HepG2 (cell line): ENCODE data around the gene HOXC5. TPM values are rescaled to one million over a fixed set of nuclear protein-coding genes. Genes with fewer than 3 reads are reported as not detected.

Experiments used
- ATAC-seq: fragments of 200-7000 bp; cut with Tn5 transposase; 3 replicates; pipeline ENCODE4 v1.9.1; 2020; ENCODE audit warnings: mild to moderate bottlenecking, moderate library complexity
- BruUV-seq: library from RNA; stranded (reverse); fragments of 400-500 nt; replicated peaks from 2 replicates; lab custom pipeline; 2021; lab: Mats Ljungman, UMichigan
- CTCF ChIA-PET: fragments of 300-600 bp; formaldehyde crosslinking; extraction: SDS; loops from one replicate; lab custom pipeline; 2021; ENCODE audit warnings: low total read pairs, inconsistent platforms, low intra/inter-chr PET ratio; lab: Yijun Ruan, JAX
- POLR2A ChIA-PET: fragments of 350-600 bp; sonication (Branson Sonifier 250); formaldehyde crosslinking; loops from one replicate; lab custom pipeline; 2020; ENCODE audit warnings: antibody characterized with exemption, inconsistent platforms; lab: Yijun Ruan, JAX
- DNase-seq: peaks from one replicate; pipeline ENCODE4 v3.0.0-alpha.2; 2015; ENCODE audit warnings: low spot score
- FAIRE-seq: peaks from 3 replicates; lab custom pipeline; 2011; peaks lifted over from hg19 to GRCh38; lab: Jason Lieb, UNC
- H2AFZ ChIP-seq: one replicate; pipeline ENCODE4 v1.6.1; 2011; ENCODE audit warnings: low read length, inconsistent platforms
- H3K27ac ChIP-seq: fragments of 300-600 bp; 3 replicates; pipeline ENCODE4 v1.8.0; 2011; ENCODE audit warnings: mixed run types, mild to moderate bottlenecking, mixed read lengths, low read length, inconsistent platforms; ENCODE audit not compliant: insufficient read depth; ENCODE audit errors: extremely low read length
- H3K27me3 ChIP-seq, 2 experiments: fragments of 200-600 bp in 1 of 2; 2 replicates in 1 of 2; 3 replicates in 1 of 2; pipeline versions ENCODE4 v1.6.0 to v1.8.0; 2011; ENCODE audit warnings: low read length in 2 of 2, mild to moderate bottlenecking in 2 of 2, moderate library complexity in 2 of 2, inconsistent platforms in 1 of 2; ENCODE audit not compliant: insufficient read depth in 2 of 2, control insufficient read depth in 1 of 2
- H3K36me3 ChIP-seq, 2 experiments: fragments of 200-600 bp in 1 of 2; replicated peaks in 1 of 2; 2 replicates in 1 of 2; 3 replicates in 1 of 2; pipeline versions ENCODE4 v1.5.1 to v1.8.0; 2011; ENCODE audit warnings: low read length in 2 of 2, inconsistent platforms in 1 of 2; ENCODE audit not compliant: insufficient read depth in 2 of 2, control insufficient read depth in 1 of 2
- H3K4me1 ChIP-seq: 2 replicates; pipeline ENCODE4 v1.5.1; 2012; ENCODE audit warnings: low read length, inconsistent platforms; ENCODE audit not compliant: insufficient read depth
- H3K4me2 ChIP-seq: 2 replicates; pipeline ENCODE4 v1.6.0; 2011; ENCODE audit warnings: low read depth, low read length, inconsistent platforms
- H3K4me3 ChIP-seq, 3 experiments: fragments of 200-600 bp in 1 of 3; sonication (generic), shearing (Covaris generic) in 1 of 3; replicated peaks in 1 of 3; 2 replicates each; pipeline ENCODE4 v1.5.1; 2011 to 2016; ENCODE audit warnings: low read length in 3 of 3, inconsistent platforms in 2 of 3, low read depth in 2 of 3, mild to moderate bottlenecking in 2 of 3, control low read depth in 1 of 3, mixed read lengths in 1 of 3; ENCODE audit not compliant: insufficient read depth in 1 of 3
- H3K79me2 ChIP-seq: one replicate; pipeline ENCODE4 v1.6.1; 2011; ENCODE audit warnings: low read length, inconsistent platforms; ENCODE audit not compliant: insufficient read depth
- H3K9ac ChIP-seq: 2 replicates; pipeline ENCODE4 v1.6.0; 2011; ENCODE audit warnings: mild to moderate bottlenecking, low read depth, low read length, inconsistent platforms; ENCODE audit not compliant: insufficient read depth
- H3K9me3 ChIP-seq: 2 replicates; pipeline ENCODE4 v1.5.1; 2012; ENCODE audit warnings: mild to moderate bottlenecking, low read length
- H4K20me1 ChIP-seq: 2 replicates; pipeline ENCODE4 v1.6.0; 2011; ENCODE audit warnings: inconsistent platforms, mild to moderate bottlenecking, low read length, moderate library complexity; ENCODE audit not compliant: insufficient read depth
- ARID5B ChIP-seq: IDR thresholded peaks from 2 replicates; pipeline ENCODE4 v1.4.0; 2020; ENCODE audit warnings: mild to moderate bottlenecking, missing genetic modification reagents
- DPF2 ChIP-seq: sonication (generic); formaldehyde crosslinking; IDR thresholded peaks from 2 replicates; pipeline ENCODE4 v1.4.0; 2020; ENCODE audit warnings: mild to moderate bottlenecking, low read depth, missing genetic modification reagents, borderline replicate concordance
- KLF6 ChIP-seq: IDR thresholded peaks from 2 replicates; pipeline ENCODE4 v1.8.0; 2016; ENCODE audit warnings: missing biosample characterization, missing genetic modification reagents
- NFYB ChIP-seq: sonication (generic); formaldehyde crosslinking; IDR thresholded peaks from 2 replicates; pipeline ENCODE4 v1.4.0; 2020; ENCODE audit warnings: missing genetic modification reagents
- NRL ChIP-seq: sonication (generic); formaldehyde crosslinking; IDR thresholded peaks from 2 replicates; pipeline ENCODE4 v1.5.0; 2020; ENCODE audit warnings: missing genetic modification reagents, mild to moderate bottlenecking, moderate library complexity, borderline replicate concordance
- PITX1 ChIP-seq: sonication (generic); formaldehyde crosslinking; IDR thresholded peaks from 2 replicates; pipeline ENCODE4 v1.5.1; 2020; ENCODE audit warnings: mild to moderate bottlenecking, missing genetic modification reagents
- POLR2G ChIP-seq: fragments of 200-400 bp; formaldehyde crosslinking; IDR thresholded peaks from 2 replicates; pipeline ENCODE4 v1.6.1; 2018; ENCODE audit warnings: mild to moderate bottlenecking, low read depth, low read length, moderate library complexity
- SMARCC2 ChIP-seq: fragments of 450-650 bp; IDR thresholded peaks from 2 replicates; pipeline ENCODE4 v1.6.1; 2017; ENCODE audit warnings: antibody characterized with exemption, mild to moderate bottlenecking
- SP5 ChIP-seq: IDR thresholded peaks from 2 replicates; pipeline ENCODE4 v1.6.1; 2016; ENCODE audit warnings: low read depth, borderline replicate concordance
- TAF15 ChIP-seq: fragments of 200-400 bp; formaldehyde crosslinking; IDR thresholded peaks from one replicate; pipeline ENCODE4 v1.6.1; 2018; ENCODE audit warnings: mild to moderate bottlenecking, low read depth, low read length; ENCODE audit not compliant: poor library complexity, severe bottlenecking
- U2AF2 ChIP-seq: fragments of 200-400 bp; formaldehyde crosslinking; IDR thresholded peaks from 2 replicates; pipeline ENCODE4 v1.6.1; 2017; ENCODE audit warnings: low read depth, mild to moderate bottlenecking, low read length
- ZFP41 ChIP-seq: sonication (generic); formaldehyde crosslinking; IDR thresholded peaks from 2 replicates; pipeline ENCODE4 v1.4.0; 2020; ENCODE audit warnings: mild to moderate bottlenecking, missing genetic modification reagents, borderline replicate concordance
- ZNF235 ChIP-seq: sonication (generic); formaldehyde crosslinking; IDR thresholded peaks from 2 replicates; pipeline ENCODE4 v1.8.1; 2023; ENCODE audit warnings: mild to moderate bottlenecking, missing genetic modification reagents, borderline replicate concordance
- ZNF331 ChIP-seq: sonication (generic); formaldehyde crosslinking; IDR thresholded peaks from 2 replicates; pipeline ENCODE4 v1.4.0; 2020; ENCODE audit warnings: missing genetic modification reagents
- ZNF430 ChIP-seq: sonication (generic); formaldehyde crosslinking; IDR thresholded peaks from 2 replicates; pipeline ENCODE4 v1.9.0; 2021; ENCODE audit warnings: mild to moderate bottlenecking, missing genetic modification reagents
- ZSCAN12 ChIP-seq: sonication (generic); formaldehyde crosslinking; IDR thresholded peaks from 2 replicates; pipeline ENCODE4 v1.9.0; 2021; ENCODE audit warnings: mild to moderate bottlenecking, missing genetic modification reagents
- ZSCAN9 ChIP-seq: IDR thresholded peaks from 2 replicates; pipeline ENCODE4 v1.6.1; 2016; ENCODE audit warnings: borderline replicate concordance
- WGBS: methylation state at CpG from one replicate; pipeline ENCODE4 v1.1.6; 2017; ENCODE audit warnings: low lambda C conversion rate; 5-methylcytosine and 5-hydroxymethylcytosine counted together
- in situ Hi-C: cut with HindIII; loops from 2 replicates; pipeline ENCODE4 v1.10.0; 2017; ENCODE audit warnings: low pct_unique_long_range_greater_than_20kb; ENCODE audit not compliant: extremely low pct_ligation_motif_present
- intact Hi-C: fragments of 100-400 bp; cut with micrococcal nuclease; formaldehyde crosslinking; loops from one replicate; pipeline ENCODE4 v1.10.0; 2022; ENCODE audit not compliant: unreplicated experiment
- polyA plus RNA-seq, 8 experiments: library from polyadenylated mRNA; depleted of rRNA in 3 of 8; stranded (reverse) in 7 of 8; unstranded in 1 of 8; fragments of >200 nt; fragmentation: Illumina TruSeq in 4 of 8; extraction: Trizol in 4 of 8; gene quantifications; 2 replicates each; pipeline versions ENCODE4 v1.2.1 to v1.2.3, GENCODE V29; 2011 to 2016; ENCODE audit warnings: low read depth in 4 of 8, missing spikeins in 1 of 8, mixed read lengths in 1 of 8; ENCODE audit not compliant: insufficient read depth in 1 of 8
- total RNA-seq, 5 experiments: library from RNA; depleted of rRNA; stranded (reverse); fragments of >200 nt; fragmentation: Illumina TruSeq; extraction: Trizol; gene quantifications; 2 replicates each; pipeline ENCODE4 v1.2.3, GENCODE V29; 2016; ENCODE audit warnings: low read depth in 1 of 5

HOXC5 gene
- total and polyA plus RNA-seq, 2 of the 13 experiments (the other 11 are each of a cell fraction or from before 2014, with no cell fraction given): not detected

GRCh38 chr12:53998900-53999236 lies 34.0 kb upstream of the HOXC5 start:
- H3K27me3 ChIP-seq: peaks cover 7 to 65% of the 10 kb centered on the region in 2 experiments
- in situ Hi-C loops: loop anchor here (10.0 kb wide), 1 partner anchor 376 kb away; no protein-coding TSS in a partner anchor
- intact Hi-C loops: no loop called here
- CTCF ChIA-PET: no interaction called here
- H3K9ac ChIP-seq: no peak overlapping the region
- FAIRE-seq (no peak), ATAC-seq (no peak), DNase-seq (no peak)
- H3K9me3 ChIP-seq: no peaks in the 10 kb centered on the region
- 72% methylated on average over 13 of the region's 13 CpGs for WGBS
- H3K4me1 ChIP-seq: peaks cover 35% of the 10 kb centered on the region
- no peak overlapping the region for H3K27ac ChIP-seq
- H3K4me2 ChIP-seq: no peak overlapping the region
- BruUV-seq: no TSS peak
- H2AFZ ChIP-seq: no peak overlapping the region
- H3K79me2 ChIP-seq: no peaks in the 10 kb centered on the region
- H4K20me1 ChIP-seq: no peaks in the 10 kb centered on the region
- TF ChIP-seq ZNF430 (CRISPR knock-in tag): no peak
- TF ChIP-seq PITX1 (CRISPR knock-in tag): no peak
- TF ChIP-seq SMARCC2: no peak
- TF ChIP-seq ZSCAN9 (CRISPR knock-in tag): no peak
- TF ChIP-seq NRL (CRISPR knock-in tag): no peak
- no peak for TF ChIP-seq ZNF331 (CRISPR knock-in tag)
- POLR2A ChIA-PET: no interaction called here
- H3K36me3 ChIP-seq: no peaks in the 10 kb centered on the region
- no peak overlapping the region for H3K4me3 ChIP-seq

GRCh38 chr12:53999559-54000115 lies 33.2 kb upstream of the HOXC5 start:
- no peak for FAIRE-seq
- POLR2A ChIA-PET: no interaction called here
- peaks cover 14 to 72% of the 10 kb centered on the region in 2 experiments for H3K27me3 ChIP-seq
- TF ChIP-seq DPF2 (CRISPR knock-in tag) (no peak), TAF15 (no peak), POLR2G (0 out of 2 replicates have a peak, but pooled peaks have one; percentile 21), ZFP41 (CRISPR knock-in tag) (no peak), SP5 (CRISPR knock-in tag) (no peak), ZNF235 (CRISPR knock-in tag) (no peak), ZSCAN12 (no peak), NFYB (peak; percentile 61), KLF6 (CRISPR knock-in tag) (no peak), U2AF2 (no peak), ARID5B (CRISPR knock-in tag) (no peak)

More at GRCh38 chr12:53999559-54000115, 33.2 kb upstream of the HOXC5 start:
- CTCF ChIA-PET: no interaction called here
- intact Hi-C loops: loop anchor here (10.0 kb wide), 1 partner anchor 365 kb away; the partner anchor contains the start of gene GPR84
- Histone ChIP-seq H3K4me2 (peak overlapping the region; percentile 80), H4K20me1 (no peaks in the 10 kb centered on the region), H2AFZ (peak overlapping the region; percentile 60), H3K4me3 (peak overlapping the region; percentile 56 to 66 (median 57)), H3K9ac (peak overlapping the region; percentile 40; the same call in 1 of the 2 replicates), H3K79me2 (no peaks in the 10 kb centered on the region), H3K27ac (no peak overlapping the region), H3K36me3 (no peaks in the 10 kb centered on the region), H3K4me1 (peaks cover 27% of the 10 kb centered on the region), H3K9me3 (no peaks in the 10 kb centered on the region)
- ATAC-seq (no peak), DNase-seq (peak; percentile 30)
- WGBS: 27% methylated on average over 31 of the region's 35 CpGs
- in situ Hi-C loops: loop anchor here (10.0 kb wide), 1 partner anchor 375 kb away; no protein-coding TSS in a partner anchor
- no TSS peak for BruUV-seq
